H1 (cell line): ENCODE data around the gene PRKACA.

Experiments used
- ZNF274 ChIP-seq: IDR thresholded peaks from 2 replicates; pipeline ENCODE4 v1.7.0; 2012; ENCODE audit warnings: low read length, borderline replicate concordance; ENCODE audit errors: extremely low read depth
- TF ChIP-seq, protein P1 (sequence below): IDR thresholded peaks from 2 replicates; pipeline ENCODE4 v1.6.1; 2011; ENCODE audit warnings: low read length, improper control_type of control experiment

DNA sequence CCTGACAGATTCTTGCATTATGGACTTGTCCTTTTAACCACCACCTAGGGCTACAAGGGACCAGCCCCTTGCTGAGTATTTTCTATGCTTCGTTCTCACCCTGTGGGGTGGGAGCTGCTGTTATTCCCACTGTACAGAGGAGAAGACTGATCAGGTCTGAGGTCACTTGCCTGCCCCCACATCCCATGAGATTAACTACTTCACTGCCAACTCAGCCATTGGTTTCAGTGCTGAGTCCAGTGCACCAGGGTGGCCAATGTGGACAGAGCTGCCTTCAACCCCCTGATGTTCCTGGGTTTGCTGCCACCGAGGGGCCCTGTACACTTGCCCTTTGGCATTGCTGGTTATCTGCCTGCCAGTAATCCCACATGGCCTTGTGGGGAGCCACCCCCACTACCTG is 6.9 kb downstream of the PRKACA start:
- TF ChIP-seq, protein P1, sequence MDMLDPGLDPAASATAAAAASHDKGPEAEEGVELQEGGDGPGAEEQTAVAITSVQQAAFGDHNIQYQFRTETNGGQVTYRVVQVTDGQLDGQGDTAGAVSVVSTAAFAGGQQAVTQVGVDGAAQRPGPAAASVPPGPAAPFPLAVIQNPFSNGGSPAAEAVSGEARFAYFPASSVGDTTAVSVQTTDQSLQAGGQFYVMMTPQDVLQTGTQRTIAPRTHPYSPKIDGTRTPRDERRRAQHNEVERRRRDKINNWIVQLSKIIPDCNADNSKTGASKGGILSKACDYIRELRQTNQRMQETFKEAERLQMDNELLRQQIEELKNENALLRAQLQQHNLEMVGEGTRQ, result no peak
- TF ChIP-seq ZNF274, result no peak
